Right hindlimb (tissue), 1 donor: Measurements from ENCODE around the gene FIZ1.

ENCODE experiments used
- DNase-seq: peaks from one replicate; pipeline ENCODE4 v3.0.0-alpha.2; 2018

FIZ1 gene

DNA sequence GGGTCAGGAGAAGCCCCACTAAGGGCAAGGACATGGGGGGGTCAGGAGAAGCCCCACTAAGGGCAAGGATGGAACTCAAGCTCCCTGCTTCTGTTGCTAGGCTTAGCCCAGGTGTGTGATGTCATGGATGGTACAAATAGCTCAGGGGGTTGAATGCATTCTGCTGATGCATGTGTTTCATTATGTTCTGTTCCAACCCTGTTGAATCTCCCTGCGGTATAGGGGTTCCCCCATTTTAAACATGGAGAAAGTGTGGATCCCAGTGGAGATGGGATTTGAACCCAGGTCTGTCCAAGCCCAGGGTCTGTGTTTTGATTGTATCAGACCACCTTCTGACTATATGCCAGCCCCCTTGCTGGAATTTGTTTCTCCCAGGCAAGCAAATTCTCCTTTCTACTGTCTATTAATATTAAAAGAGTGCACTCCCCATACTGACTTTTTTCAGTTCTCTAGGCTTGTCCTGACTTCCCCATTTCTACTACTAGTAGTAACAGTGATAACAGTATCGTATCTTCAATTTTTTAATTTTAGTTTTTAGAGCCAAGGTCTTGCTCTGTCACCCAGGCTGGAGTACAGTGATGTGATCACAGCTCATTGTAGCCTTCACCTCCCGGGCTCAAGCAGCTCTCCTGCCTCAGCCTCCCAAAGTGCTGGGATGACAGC lies 12.8 kb upstream of the FIZ1 start:
- no peak for DNase-seq

GRCh38 chr19:55611300-55611982 lies 12.1 kb upstream of the FIZ1 start:
- no peak for DNase-seq

DNA sequence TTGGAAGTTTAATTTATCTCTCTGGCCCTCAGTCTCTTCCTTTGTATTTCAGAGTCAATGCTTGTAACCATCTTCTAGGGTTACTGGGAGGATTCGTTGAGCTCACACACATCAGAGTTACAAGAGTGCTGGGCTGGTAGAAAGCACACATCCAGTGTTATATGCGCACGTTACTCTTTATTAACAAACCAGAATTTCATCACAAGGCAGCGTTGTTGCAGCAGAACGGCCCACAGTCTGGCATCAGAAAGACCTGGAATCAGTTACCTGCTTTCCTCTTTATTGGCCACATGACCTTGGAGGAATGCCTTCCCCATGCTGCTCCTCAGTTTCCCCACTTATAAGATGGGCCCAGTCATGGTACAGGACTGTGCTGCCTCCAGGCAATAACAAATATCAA lies 10.0 kb upstream of the FIZ1 start:
- no peak for DNase-seq

- DNase-seq: no peak
Measured at GRCh38 chr19:55606817-55607216, 7.5 kb upstream of the FIZ1 start.

GRCh38 chr19:55606471-55606787 lies 7.1 kb upstream of the FIZ1 start:
- no peak for DNase-seq

DNA sequence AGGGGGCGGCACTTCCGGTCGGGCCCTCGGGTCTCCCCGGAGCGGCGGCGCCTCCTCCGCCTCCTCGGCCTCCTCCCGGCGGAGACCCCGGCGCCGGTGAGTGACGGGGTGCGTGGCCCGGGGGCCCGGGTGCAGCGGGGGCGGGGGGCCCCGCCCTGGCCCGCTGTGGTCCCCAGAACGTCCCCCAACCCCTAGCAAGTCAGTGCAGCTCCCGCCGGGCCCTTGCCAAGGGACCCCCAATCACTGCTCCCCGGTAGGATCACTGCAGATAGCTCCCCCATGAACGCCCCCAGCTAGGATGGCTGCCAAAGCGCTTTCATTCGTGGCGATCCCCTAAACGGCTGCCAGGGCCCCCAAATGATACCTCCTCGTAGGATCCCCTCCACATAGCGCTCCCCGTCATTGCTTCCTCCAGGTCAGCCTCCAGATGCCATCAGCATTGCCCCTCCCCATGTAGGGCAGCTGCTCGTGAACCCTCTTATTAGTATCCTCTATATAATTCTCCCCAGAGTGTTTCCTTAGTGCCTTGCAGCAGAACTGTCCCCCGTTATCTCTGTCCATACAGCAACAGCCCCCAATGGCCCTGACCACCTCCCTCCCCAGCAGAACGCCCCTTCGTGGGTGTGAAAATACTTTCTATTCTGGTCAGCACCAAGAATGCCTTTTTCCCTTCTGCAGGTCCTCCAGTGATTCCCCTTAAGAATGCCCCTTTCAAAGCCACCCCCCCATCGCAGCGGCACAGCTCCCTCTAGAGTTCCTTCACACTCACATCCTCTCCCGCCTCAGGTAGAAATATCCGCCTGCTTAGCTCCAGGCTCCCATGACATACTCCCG lies 6.5 kb upstream of the FIZ1 start, which contains the start of gene ZNF865:
TSS of gene ZNF865 (plus strand) at position 11 of the 834 bp plus-strand sequence. CDS start 7,972 bp downstream, outside the sequence.
- DNase-seq: peak; percentile 86

DNA sequence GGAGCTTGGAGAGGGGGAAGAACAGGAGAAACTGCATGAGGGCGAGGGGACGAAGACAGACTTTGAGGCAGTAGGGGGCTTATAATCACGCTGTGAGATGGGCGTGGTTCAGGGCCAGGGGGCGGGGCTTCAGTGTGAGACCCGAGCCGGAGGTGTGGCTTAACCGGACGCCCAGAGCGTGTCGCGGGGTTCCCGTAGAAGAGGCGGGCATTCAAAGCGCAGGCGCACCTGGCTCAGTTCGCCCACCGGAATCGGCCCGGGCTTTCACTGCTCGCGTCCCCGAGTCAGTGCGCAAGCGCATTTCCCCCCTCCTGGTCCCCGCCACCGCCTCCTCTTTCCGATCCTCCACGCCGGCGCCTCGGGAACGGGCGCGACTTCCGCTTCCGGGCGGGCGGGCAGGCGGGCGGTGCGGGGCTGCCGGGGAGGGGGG lies 5.9 kb upstream of the FIZ1 start:
- peak; percentile 99 for DNase-seq

DNA sequence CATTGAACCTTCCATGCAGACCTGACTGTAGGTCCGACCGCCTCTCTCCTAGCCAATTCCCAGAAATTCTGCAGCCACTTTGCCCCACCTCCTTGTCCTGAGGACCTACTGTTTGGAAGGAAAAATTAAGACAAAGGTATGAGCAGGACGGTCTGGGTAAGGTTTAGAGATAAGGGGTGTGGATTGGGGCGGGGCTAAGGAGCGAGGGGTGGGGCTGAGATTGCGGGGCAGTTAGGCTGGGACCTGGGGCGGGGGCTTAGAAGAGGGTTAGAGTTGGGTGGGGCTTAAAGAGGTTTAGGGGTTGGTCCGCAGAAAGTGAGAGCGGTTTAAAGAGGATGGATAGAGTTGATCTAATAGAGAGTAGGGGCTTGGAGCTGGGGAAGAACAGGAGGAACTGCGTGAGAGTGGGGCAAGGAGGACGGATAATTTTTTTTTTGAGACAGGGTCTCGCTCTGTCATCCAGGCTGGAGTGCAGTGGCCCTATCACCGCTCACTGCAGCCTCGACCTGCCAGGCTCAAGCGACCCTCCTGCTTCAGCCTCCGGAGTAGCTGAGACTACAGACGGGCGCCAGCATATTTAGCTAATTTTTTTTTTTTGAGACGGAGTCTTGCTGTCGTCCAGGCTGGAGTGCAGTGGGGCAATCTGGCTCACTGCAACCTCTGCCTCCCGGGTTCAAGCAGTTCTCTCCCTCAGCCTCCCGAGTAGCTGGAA lies 4.4 kb upstream of the FIZ1 start:
- DNase-seq: no peak

- DNase-seq: no peak
Measured at GRCh38 chr19:55603115-55603514, 3.8 kb upstream of the FIZ1 start.

GRCh38 chr19:55602104-55603001 lies 3.0 kb upstream of the FIZ1 start:
- DNase-seq: no peak

DNA sequence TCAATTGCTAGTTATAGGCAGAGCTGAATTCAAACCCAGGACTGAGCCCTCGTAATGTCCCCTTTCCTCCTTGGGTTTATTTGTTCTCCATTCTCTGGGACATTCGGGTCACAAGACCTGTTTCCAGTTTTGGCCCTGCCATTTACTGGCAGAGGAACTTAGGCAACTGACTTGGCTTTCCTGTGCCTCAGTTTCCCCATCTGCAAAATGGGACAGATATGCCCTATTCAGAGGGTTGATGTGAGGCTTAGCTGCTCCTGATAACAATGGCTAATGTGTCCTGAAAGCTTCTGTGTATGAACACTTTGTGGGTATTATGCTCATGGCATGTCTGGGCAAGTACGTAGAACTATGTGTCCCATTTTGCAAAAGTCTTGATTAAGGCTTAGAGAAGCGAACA lies 1.8 kb upstream of the FIZ1 start:
- no peak for DNase-seq

DNA sequence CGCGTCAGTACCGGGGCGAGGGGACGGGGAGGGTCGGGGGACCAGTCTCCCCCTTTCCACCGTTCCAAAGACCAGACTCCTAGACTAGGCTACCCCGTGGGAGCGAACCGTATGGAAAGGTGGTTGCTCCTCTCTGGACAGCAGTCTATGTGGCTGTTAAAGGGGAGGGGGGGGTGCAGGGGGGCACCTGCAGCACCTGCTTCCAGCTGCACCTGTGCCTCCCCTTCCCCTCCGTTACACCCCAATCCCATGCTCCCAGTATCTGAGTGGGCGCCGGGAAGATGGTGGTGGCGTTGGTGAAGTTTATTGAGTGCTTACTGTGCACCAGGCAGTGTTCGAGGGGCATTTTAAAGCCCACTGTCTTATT lies 1.3 kb upstream of the FIZ1 start:
- DNase-seq: no peak

GRCh38 chr19:55599842-55600661 lies 735 bp upstream of the FIZ1 start, which contains the start of gene ZNF524:
Gene ZNF524 (plus strand): TSS chr19:55600288. CDS start chr19:55602113, 1,825 bp downstream.
- peak; percentile 94 for DNase-seq

- DNase-seq: peak; percentile 95
Measured at GRCh38 chr19:55598719-55599467, 424 bp downstream of the FIZ1 start.

- DNase-seq: no peak
Measured at GRCh38 chr19:55598034-55598433, 1.3 kb downstream of the FIZ1 start.

GRCh38 chr19:55597501-55597921 lies 1.8 kb downstream of the FIZ1 start:
- no peak for DNase-seq

- no peak for DNase-seq
Measured at GRCh38 chr19:55596304-55596703, 3.0 kb downstream of the FIZ1 start.

GRCh38 chr19:55594996-55595545 lies 4.2 kb downstream of the FIZ1 start:
- no peak for DNase-seq

- DNase-seq: peak; percentile 14
Measured at GRCh38 chr19:55593096-55593772, 6.1 kb downstream of the FIZ1 start.
